T-helper 2 cell treated with Interferon-gamma antibody and Interleukin-4, amounts not matched to agents 100 ng/mL and 5 ng/mL, for 36 hours (primary cell): ENCODE results near the gene ALDH7A1. TPM values are rescaled to one million over a fixed set of nuclear protein-coding genes. Genes with fewer than 3 reads are reported as not detected.
"Not testable (repeated sequence)": the region's sequence is repeated elsewhere in the genome, so short reads cannot be mapped to it uniquely, and the experiment has no call there.

Experiments
- intact Hi-C: fragments of 100-400 bp; cut with micrococcal nuclease; formaldehyde crosslinking; loops from one replicate; pipeline ENCODE4 v1.15.1; 2023
- total RNA-seq: library from RNA; stranded (reverse); gene quantifications from 2 replicates; pipeline ENCODE4 v1.2.3, GENCODE V29; 2022

Gene ALDH7A1
- total RNA-seq, 1 donor from 2014 or later = 0.89 TPM

DNA sequence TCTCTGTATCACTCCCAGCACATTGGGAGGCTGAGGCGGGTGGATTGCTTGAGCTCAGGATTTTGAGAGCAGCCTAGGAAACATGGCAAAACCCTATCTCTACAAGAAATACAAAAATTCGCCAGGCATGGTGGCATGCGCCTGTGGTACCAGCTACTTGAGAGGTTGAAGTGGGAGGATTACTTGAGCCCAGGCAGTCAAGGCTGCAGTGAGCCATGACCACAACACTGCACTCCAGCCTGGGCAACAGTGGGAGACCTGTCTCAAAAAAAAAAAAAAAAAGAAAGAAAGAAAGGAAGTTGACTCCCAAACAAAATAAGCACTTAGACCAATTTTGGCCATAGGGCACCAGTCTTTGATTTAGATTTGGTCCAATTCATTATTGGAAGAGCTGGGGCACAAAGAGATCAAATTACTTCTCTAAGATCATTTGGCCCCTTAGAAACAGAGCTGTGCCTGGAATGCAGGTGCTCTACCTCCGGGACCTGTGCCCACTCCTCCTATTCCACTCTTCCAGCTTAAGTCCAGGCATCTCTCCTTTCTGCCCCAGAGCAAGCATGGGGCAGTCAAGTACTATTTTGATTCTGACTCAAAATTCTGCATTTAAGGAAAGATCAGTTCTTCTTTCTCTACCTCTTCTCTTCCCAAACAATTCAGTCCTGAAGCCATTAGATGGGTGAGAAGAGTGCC is 59.0 kb downstream of the ALDH7A1 start:
- intact Hi-C loops = no loop called here

DNA sequence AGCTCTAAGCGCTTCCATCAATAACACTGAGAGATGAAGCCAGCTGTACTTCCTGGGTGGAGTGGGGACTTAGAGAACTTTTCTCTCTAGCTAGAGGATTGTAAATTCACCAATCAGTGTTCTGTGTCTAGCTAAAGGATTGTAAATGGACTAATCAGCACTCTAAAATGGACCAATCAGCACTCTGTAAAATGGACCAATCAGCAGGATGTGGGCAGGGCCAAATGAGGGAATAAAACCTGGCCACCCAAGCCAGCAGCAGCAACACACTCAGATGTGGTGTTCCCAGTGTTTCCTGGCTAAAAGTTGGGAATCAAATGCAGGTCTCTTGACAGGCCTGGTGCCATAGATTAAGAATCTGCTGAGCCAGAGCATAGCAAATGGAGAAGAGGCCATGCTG is 60.5 kb downstream of the ALDH7A1 start:
- intact Hi-C loops = no loop called here

DNA sequence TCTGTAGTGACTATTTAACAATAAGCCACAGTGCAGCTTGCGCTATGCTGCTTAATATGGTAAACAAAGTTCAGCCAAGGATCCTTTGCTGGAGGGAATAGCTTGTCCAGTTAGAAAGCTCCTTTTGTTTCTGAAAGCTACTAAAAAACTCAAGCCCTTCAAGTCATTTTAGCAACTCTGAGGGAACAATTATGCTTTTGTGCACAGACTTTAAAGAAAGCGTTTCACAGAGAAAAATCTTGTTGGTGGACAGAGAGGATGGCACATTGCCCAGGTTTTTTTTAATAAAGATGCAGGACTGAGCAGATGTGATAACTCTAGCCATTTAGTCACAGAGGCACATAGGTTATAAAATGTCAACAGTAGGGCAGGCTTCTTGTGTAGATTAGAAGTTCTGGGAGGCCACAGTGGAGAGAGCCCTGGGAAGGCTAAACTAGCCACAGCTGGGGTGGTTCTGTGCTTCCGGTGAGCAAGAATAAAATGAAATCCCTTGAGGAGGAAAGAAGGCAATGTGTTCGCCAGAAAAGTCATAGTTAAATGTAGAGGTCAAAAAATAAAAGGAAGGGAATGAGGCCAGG is 63.4 kb downstream of the ALDH7A1 start:
- intact Hi-C loops = no loop called here

DNA sequence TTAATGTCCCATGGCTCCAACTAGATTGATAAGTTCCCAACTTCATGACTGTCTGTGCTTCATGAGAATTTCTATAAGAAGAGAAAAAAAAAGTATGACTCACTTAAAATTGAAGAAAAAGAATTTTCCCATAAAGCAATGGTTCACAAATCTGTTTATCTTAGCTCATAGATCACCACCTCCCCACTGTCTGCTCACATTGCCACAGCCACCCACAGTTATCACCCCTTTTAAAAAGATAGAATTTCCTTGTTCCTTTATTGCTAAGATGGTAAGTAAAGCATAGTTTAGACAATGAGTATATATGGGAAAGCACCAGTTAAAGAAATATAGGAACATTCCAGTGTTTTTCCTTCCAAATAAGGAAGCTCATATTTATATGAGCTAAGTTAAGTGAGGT is 67.1 kb downstream of the ALDH7A1 start:
- intact Hi-C loops = no loop called here

DNA sequence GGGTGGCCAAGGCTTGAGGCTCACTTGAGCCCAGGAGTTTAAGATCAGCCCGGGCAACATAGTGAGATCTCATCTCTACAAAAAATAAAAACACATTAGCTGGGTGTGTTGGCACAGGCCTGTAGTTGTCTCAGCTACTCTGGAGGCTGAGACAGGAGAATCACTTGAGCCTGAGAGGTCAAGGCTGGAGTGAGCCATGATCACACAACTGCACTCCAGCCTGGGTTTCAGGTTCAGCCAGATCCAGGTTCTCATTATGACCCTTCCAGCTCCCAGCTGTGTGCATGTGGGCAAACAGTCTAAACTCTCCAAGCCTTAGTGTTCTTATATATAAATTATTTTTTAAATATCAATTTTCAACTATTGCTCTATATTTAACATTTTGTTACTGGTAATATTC is 67.9 kb downstream of the ALDH7A1 start:
- intact Hi-C loops = no loop called here

DNA sequence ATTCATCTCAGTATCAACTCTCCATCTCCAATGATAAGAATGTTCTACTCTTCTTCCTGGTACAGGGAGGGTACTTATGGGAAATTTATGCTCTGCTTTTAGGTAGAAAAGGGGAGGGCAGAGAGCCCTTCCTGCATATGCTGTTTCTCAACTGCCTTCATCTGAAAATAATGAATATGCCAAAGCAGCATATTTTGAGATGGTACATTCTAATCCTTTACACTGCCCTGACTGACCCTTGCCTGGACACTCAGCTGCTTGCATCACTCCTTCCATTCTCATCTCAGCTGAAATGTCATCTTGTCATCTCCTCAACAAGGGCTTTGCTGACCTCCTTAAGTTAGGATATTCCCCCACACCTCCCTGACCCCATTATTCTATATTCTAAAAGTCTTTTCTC is 68.5 kb downstream of the ALDH7A1 start:
- intact Hi-C loops = no loop called here

DNA sequence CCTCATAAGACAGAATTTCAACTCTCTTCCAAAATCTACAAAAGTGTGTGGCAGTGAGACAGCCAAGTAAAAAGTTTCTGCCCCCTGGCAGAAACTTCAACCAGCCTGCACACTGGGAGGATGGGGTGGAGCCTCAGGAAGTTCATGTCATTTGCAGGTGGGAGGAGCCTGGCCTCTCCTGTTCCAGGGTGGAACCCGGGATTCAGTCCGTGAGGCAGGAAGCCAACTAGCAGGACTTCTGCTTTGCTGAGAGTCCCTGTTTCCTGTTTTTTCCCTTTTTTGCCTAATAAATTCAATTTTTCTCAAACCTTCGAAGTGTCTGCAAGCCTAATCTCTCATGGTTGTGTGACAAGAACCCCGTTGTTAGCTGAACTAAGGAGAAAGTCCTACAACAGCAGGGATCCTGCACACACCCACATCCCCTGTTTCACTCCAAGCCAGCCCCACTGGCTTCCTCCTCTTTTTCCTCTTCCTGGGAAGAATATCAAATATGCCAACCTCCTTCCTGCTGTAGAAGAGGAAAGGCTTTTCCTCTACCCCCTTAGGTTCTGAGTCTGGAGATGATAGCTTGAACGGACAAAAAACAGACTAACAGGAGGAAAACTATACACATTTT is 69.3 kb downstream of the ALDH7A1 start:
- intact Hi-C loops = no loop called here

DNA sequence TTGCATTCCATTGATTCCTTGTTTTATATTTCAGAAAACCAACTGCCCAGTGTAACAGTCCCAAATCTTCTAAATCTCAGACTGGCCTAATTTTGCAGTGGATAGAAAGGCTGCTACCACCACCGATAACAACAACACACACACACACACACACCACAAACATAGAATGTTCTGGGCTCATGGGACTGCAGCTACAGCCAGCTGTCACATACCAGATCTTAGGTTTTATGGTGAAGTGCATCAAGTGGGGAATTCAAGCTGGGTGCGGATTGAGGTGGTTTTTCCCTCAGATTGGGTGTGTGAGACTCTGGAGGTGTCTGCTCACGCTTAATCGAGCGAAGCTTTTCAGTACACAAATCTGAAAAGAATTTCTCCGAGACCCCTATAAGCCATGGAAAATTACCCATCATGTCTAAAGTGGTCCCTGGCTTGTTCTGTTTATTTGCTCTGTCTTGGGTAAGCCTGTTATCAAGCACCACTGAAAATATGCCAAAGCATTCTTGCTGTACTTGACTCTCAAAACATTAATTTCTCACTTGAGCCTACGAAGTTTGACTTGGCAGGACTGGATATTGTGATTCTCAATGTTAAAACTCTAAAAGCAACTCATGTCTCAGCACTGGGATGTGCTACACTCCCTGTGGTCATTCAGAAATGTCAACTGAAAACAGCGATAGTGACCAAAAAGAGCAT is 71.1 kb downstream of the ALDH7A1 start:
- intact Hi-C loops = no loop called here

DNA sequence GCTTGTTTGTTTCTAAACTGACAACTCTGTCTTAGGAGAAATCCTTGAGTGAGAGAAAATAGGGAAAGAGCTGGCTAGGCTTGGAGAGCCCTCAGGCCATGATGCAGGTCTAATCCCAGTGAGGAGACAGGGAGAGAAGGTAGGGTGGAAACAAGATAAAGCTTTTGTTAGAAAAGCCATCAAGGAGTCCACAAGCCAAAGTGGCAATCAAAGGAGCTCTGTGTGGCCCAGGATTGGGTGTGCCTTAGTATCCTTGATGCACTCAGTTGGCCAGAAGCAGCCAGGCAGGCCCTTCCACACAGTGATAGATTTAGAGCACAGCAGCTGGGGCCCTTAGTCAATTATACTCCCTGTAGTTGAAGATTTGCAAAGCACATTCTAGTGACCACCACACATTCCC is 73.9 kb downstream of the ALDH7A1 start:
- intact Hi-C loops = no loop called here

DNA sequence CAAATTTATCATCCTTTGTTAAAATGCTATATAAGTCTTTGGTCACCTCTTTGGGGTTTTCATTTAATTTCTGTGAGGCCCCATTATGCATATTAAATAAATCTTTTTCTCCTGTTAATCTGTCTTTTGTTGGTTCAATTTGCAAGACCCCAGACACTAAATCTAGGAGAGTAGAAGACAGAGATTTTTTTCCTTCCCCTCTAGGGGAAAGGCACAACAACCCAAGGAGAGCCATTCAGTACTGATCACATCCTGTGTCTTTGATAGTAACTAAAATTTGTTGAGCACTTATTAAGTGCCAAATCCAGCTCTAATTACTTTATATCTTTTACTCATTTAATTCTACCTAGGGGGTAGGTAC is 74.4 kb downstream of the ALDH7A1 start:
- intact Hi-C loops = no loop called here

DNA sequence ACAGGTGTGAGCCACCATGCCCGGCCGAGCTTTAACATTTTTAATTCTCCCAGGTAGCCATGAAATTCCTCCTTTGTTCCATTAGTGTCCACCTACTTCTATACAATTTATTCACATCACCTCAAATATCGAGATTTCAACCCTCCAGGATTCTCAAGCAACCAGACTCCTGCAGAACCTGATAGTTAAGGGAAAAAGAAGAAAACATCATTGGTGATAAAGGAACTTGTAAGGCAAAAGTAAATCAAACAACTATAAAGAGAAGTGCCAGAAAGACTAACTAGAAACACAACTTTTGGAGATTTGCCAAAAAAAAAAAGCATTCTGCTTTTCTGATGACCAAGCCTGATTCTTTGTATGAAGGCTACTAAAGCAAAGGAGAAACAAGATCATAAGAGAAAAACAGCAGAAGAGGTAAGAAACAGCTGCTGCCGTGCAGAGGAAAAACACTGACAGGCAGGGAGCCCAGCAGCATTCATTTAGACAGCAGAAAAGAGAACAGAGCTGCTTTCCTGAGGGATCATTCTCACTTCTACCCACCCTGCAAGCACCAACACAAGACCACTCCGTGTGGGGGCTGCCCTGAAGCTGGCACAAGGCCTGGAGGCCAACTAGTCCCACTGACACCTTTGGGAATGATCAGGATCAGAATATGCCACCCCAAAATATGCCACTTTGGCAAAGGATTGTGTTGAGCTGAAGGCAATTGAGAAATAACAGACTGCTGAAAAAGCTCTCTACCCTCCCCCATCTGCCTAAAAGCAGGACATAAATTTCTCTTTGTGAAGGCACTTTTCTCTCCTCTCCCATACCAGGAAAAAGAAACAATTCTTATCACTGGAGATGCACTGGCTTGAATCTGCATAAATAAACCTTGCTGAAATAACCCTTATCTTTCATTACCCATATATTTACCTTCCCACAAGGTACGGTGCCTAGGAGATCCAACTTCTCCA is 75.1 kb downstream of the ALDH7A1 start:
- intact Hi-C loops = no loop called here

DNA sequence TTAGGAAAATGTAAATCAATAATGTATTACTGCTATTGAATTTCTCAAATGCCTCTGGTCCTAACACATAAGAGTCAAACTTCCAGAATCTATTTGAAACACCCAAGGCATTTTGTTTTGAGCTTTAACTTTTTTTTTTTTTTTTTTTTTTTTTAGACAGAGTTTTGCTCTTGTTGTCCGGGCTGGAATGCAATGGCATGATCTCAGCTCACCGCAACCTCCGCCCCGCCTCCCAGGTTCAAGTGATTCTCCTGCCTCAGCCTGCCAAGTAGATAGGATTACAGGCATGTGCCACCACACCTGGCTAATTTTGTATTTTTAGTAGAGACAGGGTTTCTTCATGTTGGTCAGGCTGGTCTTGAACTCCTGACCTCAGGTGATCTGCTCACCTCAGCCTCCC is 75.8 kb downstream of the ALDH7A1 start:
- intact Hi-C loops = not testable (repeated sequence)

DNA sequence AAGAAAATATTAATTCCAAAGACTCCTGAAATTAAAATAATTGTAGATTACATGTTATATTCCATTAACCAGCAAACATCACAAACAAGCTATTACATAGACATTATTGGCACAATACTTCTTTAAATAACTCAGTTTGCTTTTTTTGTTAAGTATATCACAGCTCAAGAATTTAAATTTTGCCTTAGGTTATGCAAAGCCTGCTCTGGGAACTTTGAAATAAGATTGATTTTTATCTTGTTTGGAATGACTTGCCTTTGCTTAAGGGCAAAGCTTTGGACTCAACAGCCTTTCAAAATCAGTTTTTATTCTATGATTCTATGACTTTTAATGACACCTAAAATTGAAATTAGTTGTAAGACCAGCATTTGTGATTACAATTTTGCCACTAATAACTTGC is 78.2 kb downstream of the ALDH7A1 start:
- intact Hi-C loops = no loop called here

DNA sequence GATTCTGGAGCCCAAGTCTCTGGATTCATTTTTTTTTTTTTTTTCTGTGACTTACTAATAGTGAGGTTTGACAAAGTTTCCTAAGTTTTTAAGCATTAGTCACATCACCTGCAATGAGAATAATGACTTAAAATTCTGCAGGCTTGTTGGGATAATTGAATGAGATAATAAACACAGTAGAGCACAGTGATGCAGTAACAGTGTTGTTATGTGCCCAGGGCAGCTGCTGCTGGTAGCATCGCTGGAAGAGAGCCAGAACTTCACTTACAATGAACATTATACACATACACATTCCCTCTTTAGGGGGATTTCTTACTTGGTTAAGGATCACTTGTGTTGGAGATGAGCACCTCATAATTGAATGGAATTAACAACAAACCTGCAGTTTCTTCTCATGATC is 78.9 kb downstream of the ALDH7A1 start:
- intact Hi-C loops = no loop called here

DNA sequence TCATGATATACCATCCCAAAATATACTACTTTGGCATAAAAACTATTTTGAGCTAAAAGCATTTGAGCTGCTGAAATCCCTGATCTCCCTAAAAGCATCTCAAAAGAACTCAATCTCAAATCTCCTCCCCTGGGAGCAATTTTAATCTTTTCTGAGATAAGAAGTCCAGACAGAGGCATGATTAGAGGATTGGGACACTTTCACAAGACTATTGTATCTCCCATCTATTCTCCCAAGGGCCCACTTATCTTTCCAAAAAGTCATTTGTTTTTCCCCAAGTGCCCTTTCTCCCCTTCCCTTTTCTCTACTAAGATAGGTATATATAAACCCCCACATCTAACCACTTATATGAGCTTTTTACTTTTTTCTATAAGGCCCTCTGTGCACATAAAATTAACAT is 79.7 kb downstream of the ALDH7A1 start:
- intact Hi-C loops = no loop called here

DNA sequence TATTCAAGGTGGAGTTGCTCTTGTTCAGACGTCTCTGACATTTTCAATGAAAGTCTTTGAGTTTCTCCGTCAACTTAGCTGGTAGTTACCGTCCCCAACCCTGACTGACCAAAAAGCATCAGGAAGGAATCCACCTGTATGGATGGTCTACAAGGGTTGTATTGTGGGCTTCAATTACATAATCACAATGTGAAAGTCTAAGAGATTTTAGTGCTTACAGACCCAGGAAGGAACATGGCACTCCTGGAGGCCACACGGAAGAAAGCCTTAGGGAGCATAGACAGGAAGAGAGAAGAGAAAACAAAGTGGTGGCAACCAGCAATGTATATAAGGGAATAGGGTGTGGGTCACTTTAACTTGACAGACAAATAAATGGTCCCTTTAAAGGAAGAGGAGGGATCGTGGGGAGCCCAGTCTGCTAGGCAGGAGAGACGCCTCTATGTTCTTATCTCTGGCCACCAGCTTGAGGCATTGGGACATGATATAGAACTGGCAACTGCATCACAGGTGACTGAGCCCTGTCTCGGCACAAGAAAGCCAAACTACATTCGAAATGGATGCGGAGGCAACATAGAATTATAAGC is 80.4 kb downstream of the ALDH7A1 start:
- intact Hi-C loops = no loop called here

DNA sequence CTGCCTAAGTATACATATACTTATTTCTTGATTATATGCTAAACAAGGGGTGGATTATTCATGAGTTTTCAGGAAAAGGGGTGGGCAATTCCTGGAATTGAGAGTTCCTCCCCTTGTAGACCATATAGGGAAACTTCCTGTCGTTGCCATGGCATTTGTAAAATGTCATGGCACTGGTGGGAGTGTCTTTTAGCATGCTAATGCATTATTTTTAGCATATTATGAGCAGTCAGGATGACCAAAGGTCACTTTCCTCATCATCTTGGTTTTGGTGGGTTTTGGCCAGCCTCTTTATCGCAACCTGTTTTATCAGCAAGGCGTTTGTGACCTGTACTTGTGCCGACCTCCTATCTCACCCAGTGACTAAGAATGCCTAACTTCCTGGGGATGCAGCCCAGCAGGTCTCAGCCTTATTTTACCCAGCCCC is 80.9 kb downstream of the ALDH7A1 start:
- intact Hi-C loops = no loop called here

DNA sequence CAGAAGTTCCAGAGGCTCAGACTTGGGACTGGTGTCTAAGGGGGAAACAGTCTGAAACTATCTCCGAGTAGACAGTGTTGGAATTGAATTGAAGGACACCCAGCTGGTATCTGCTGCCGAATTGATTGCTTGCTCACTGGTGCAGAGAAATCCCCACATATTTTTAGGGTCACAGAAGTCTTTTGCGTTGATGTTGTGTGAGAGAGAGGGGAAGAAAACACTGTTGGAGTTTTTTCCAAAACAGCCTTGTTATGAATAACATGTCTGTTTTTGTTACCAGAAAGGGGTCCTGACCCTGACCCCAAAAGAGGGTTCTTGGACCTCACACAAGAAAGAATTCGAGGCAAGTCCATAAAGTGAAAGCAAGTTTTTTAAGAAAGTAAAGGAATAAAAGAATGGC is 81.3 kb downstream of the ALDH7A1 start:
- intact Hi-C loops = no loop called here

DNA sequence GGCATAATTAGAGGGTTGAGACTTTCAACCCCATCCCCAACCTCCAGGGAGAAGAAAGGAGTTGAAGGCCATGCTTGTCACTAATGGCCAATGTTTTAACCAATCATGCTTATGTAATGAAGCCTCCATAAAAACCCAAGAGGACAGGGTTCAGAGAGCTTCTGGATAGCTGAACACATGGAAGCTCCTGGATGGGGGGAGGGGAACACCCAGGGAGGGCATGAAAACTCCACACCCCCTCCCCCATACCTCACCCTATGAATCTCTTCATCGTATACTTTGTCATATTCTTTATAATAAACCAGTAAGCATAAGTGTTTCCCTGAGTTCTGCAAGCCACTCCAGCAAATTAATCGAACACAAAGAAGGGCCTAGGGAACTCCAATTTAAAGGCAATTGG is 81.7 kb downstream of the ALDH7A1 start:
- intact Hi-C loops = no loop called here

DNA sequence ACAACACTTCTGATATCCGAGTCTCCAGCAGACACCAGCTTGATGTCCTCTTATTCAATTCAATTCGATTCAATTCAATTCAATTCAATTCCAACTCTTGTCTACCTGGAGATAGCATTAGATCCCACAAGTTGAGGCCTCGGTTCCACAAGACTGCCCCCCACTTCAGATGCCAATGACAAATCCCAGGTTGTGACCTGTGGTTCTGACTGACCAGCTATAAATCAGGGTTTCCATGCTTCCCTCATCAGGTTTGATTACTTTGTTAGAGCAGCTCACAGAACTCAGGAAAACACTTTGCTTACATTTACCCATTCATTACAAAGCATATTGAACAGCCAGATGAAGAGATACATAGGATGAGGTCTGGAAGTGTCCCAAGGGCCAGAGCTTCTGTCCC is 82.6 kb downstream of the ALDH7A1 start:
- intact Hi-C loops = no loop called here

DNA sequence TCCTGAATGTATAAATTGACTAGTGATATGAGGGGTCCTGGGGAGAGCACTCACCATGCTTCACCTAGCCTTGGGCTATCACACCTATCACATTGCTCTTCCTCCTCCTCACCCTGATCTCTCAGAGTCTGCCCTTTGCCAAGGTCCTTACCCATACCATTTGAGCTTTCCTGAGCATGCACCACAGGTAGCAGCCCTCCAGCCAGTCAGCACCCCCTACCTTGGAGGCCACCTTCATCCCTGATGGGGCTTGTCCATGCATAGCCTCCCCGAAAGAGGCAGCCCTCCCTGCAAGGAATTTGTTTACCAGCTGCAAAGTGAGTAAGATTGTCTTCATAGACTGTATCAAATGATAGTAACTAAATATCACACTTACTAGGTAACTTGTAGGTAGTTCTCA is 83.1 kb downstream of the ALDH7A1 start:
- intact Hi-C loops = no loop called here
